ENCODE data around the gene CBFB.

DNA sequence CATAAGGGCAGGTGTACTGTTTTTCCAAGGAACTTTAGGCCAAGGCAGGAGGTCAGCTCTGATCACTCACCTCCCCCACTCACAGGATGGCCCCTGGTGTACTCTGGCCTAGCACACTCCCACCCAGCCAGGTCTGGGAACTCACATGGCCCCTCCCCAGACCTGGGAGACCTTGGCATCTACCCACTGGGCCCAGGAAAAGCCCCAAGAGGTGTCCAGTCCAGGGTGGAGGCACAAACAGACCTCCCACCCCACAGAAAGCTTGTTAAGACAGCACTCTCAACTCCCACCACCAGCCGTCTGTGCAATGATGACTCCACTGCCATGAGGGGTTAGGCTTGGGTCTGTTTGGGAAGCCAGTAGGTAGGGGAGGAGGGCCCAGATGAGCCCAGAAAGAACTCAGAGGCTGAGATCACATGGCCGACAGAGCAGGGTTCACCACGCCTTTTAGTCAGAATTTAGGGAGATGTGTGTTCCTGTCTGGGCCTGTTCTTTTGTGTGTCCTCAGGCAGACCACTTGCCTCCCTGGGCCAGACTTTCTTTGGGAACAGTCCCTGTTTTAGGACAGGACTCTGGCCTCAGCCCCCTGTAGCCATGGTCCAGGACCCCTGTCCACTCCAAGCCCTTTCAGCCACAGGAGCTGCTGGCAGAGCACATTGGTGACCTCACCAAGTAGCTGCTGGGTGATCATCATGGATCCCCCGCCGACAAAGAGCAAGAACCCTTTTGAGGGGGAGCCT is 12.1 kb upstream of the CBFB start:
- TF ChIP-seq, protein P1, sequence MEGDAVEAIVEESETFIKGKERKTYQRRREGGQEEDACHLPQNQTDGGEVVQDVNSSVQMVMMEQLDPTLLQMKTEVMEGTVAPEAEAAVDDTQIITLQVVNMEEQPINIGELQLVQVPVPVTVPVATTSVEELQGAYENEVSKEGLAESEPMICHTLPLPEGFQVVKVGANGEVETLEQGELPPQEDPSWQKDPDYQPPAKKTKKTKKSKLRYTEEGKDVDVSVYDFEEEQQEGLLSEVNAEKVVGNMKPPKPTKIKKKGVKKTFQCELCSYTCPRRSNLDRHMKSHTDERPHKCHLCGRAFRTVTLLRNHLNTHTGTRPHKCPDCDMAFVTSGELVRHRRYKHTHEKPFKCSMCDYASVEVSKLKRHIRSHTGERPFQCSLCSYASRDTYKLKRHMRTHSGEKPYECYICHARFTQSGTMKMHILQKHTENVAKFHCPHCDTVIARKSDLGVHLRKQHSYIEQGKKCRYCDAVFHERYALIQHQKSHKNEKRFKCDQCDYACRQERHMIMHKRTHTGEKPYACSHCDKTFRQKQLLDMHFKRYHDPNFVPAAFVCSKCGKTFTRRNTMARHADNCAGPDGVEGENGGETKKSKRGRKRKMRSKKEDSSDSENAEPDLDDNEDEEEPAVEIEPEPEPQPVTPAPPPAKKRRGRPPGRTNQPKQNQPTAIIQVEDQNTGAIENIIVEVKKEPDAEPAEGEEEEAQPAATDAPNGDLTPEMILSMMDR (conservative IDR thresholded peaks at IDR 0.05; ENCODE audit: low read depth, low read length), result no peak
- TF ChIP-seq EZH2 (IDR thresholded peaks at IDR 0.05; ENCODE audit: low read length, unreplicated experiment), result no peak
- no peak for TF ChIP-seq EZH2phosphoT487 (IDR thresholded peaks at IDR 0.05; ENCODE audit: borderline replicate concordance, low read length)

Data from PC-3 (cell line).